K562 (cell line): Measurements from ENCODE around the gene NODAL.

Source experiments
- BACH1 ChIP-seq: fragments of 200-800 bp; sonication (Bioruptor generic); IDR thresholded peaks from 2 replicates; pipeline ENCODE4 v1.6.1; 2016; ENCODE audit warnings: missing genetic modification characterization, missing compliant biosample characterization
- JUND ChIP-seq, 2 experiments: IDR thresholded peaks; 2 replicates in 1 of 2; 3 replicates in 1 of 2; pipeline ENCODE4 v1.6.1; 2011; ENCODE audit warnings: borderline replicate concordance in 2 of 2, low read depth in 2 of 2, low read length in 2 of 2, improper control_type of control experiment in 1 of 2, missing biosample characterization in 1 of 2, missing genetic modification characterization in 1 of 2, missing genetic modification reagents in 1 of 2
- KDM5B ChIP-seq: fragments of 200-600 bp; sonication (generic); IDR thresholded peaks from 2 replicates; pipeline ENCODE4 v1.6.1; 2012; ENCODE audit warnings: low read depth, mild to moderate bottlenecking, moderate library complexity, low read length, control low read depth, inconsistent platforms; ENCODE audit not compliant: insufficient replicate concordance
- SREBF1 ChIP-seq: fragments of 150-350 bp; IDR thresholded peaks from 2 replicates; pipeline ENCODE4 v1.6.1; 2014; ENCODE audit warnings: antibody characterized with exemption, low read depth, low read length, borderline replicate concordance
- TF ChIP-seq, protein P1 (sequence below), 2 experiments: fragments of 450-650 bp; formaldehyde crosslinking in 1 of 2; IDR thresholded peaks; 2 replicates each; pipeline versions ENCODE4 v1.4.0 to v1.6.1; 2014 to 2020; ENCODE audit warnings: mild to moderate bottlenecking in 2 of 2, borderline replicate concordance in 1 of 2, low read depth in 1 of 2
- TF ChIP-seq, protein P2 (sequence below): sonication (generic); formaldehyde crosslinking; IDR thresholded peaks from 2 replicates; pipeline ENCODE4 v1.5.0; 2020; ENCODE audit warnings: missing genetic modification reagents
- TF ChIP-seq, protein P3 (sequence below): fragments of 250-450 bp; sonication (Bioruptor Pico); IDR thresholded peaks from 2 replicates; pipeline ENCODE4 v1.5.0; 2021; ENCODE audit warnings: mild to moderate bottlenecking, borderline replicate concordance
- TF ChIP-seq, protein P4 (sequence below), 2 experiments: IDR thresholded peaks; 2 replicates each; pipeline ENCODE4 v1.6.1; 2012; ENCODE audit warnings: improper control_type of control experiment in 2 of 2, low read depth in 2 of 2, low read length in 2 of 2, borderline replicate concordance in 1 of 2
- TF ChIP-seq, protein P5 (sequence below): fragments of 200-800 bp; sonication (Bioruptor generic); IDR thresholded peaks from 2 replicates; pipeline ENCODE4 v1.6.1; 2017; ENCODE audit warnings: missing genetic modification characterization, missing compliant biosample characterization
- TF ChIP-seq, protein P6 (sequence below): fragments of 450-650 bp; formaldehyde crosslinking; IDR thresholded peaks from 2 replicates; pipeline ENCODE4 v1.4.0; 2020; ENCODE audit warnings: mild to moderate bottlenecking, moderate library complexity

DNA sequence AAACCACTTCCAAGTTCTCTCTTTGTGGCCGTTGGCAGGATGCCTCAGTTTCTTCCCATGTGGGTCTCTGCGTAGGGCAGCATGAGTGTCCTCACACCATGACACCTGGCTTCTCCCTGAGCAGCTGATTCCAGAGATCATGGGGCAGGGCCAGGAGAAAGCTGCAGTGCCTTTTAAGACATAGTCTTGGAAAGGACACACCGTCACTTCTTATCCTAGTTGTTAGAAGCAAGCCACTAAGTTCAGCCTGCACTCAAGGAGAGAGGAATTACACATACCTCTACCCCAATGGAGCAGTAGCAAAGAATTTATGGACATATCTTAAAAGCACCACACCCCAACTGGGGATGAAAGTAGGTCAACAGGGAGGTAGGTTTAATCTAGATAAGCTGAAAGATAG is 16.4 kb downstream of the NODAL start:
- TF ChIP-seq, protein P1, sequence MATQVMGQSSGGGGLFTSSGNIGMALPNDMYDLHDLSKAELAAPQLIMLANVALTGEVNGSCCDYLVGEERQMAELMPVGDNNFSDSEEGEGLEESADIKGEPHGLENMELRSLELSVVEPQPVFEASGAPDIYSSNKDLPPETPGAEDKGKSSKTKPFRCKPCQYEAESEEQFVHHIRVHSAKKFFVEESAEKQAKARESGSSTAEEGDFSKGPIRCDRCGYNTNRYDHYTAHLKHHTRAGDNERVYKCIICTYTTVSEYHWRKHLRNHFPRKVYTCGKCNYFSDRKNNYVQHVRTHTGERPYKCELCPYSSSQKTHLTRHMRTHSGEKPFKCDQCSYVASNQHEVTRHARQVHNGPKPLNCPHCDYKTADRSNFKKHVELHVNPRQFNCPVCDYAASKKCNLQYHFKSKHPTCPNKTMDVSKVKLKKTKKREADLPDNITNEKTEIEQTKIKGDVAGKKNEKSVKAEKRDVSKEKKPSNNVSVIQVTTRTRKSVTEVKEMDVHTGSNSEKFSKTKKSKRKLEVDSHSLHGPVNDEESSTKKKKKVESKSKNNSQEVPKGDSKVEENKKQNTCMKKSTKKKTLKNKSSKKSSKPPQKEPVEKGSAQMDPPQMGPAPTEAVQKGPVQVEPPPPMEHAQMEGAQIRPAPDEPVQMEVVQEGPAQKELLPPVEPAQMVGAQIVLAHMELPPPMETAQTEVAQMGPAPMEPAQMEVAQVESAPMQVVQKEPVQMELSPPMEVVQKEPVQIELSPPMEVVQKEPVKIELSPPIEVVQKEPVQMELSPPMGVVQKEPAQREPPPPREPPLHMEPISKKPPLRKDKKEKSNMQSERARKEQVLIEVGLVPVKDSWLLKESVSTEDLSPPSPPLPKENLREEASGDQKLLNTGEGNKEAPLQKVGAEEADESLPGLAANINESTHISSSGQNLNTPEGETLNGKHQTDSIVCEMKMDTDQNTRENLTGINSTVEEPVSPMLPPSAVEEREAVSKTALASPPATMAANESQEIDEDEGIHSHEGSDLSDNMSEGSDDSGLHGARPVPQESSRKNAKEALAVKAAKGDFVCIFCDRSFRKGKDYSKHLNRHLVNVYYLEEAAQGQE (IDR thresholded peaks at IDR 0.05; ENCODE audit: borderline replicate concordance), result no peak
- TF ChIP-seq, protein P1 (CRISPR knock-in tag; IDR thresholded peaks at IDR 0.05; ENCODE audit: low read depth), result no peak
- TF ChIP-seq, protein P2, sequence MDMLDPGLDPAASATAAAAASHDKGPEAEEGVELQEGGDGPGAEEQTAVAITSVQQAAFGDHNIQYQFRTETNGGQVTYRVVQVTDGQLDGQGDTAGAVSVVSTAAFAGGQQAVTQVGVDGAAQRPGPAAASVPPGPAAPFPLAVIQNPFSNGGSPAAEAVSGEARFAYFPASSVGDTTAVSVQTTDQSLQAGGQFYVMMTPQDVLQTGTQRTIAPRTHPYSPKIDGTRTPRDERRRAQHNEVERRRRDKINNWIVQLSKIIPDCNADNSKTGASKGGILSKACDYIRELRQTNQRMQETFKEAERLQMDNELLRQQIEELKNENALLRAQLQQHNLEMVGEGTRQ, result no peak
- TF ChIP-seq, protein P3, sequence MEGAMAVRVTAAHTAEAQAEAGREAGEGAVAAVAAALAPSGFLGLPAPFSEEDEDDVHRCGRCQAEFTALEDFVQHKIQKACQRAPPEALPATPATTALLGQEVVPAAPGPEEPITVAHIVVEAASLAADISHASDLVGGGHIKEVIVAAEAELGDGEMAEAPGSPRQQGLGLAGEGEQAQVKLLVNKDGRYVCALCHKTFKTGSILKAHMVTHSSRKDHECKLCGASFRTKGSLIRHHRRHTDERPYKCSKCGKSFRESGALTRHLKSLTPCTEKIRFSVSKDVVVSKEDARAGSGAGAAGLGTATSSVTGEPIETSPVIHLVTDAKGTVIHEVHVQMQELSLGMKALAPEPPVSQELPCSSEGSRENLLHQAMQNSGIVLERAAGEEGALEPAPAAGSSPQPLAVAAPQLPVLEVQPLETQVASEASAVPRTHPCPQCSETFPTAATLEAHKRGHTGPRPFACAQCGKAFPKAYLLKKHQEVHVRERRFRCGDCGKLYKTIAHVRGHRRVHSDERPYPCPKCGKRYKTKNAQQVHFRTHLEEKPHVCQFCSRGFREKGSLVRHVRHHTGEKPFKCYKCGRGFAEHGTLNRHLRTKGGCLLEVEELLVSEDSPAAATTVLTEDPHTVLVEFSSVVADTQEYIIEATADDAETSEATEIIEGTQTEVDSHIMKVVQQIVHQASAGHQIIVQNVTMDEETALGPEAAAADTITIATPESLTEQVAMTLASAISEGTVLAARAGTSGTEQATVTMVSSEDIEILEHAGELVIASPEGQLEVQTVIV (CRISPR knock-in tag), result no peak
- TF ChIP-seq KDM5B, result no peak
- no peak for TF ChIP-seq BACH1 (tag)
- TF ChIP-seq, protein P4, sequence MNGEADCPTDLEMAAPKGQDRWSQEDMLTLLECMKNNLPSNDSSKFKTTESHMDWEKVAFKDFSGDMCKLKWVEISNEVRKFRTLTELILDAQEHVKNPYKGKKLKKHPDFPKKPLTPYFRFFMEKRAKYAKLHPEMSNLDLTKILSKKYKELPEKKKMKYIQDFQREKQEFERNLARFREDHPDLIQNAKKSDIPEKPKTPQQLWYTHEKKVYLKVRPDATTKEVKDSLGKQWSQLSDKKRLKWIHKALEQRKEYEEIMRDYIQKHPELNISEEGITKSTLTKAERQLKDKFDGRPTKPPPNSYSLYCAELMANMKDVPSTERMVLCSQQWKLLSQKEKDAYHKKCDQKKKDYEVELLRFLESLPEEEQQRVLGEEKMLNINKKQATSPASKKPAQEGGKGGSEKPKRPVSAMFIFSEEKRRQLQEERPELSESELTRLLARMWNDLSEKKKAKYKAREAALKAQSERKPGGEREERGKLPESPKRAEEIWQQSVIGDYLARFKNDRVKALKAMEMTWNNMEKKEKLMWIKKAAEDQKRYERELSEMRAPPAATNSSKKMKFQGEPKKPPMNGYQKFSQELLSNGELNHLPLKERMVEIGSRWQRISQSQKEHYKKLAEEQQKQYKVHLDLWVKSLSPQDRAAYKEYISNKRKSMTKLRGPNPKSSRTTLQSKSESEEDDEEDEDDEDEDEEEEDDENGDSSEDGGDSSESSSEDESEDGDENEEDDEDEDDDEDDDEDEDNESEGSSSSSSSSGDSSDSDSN (IDR thresholded peaks at IDR 0.05; ENCODE audit: borderline replicate concordance in 1 of 2, low read depth in 2 of 2, low read length in 2 of 2), result no peak
- TF ChIP-seq, protein P5, sequence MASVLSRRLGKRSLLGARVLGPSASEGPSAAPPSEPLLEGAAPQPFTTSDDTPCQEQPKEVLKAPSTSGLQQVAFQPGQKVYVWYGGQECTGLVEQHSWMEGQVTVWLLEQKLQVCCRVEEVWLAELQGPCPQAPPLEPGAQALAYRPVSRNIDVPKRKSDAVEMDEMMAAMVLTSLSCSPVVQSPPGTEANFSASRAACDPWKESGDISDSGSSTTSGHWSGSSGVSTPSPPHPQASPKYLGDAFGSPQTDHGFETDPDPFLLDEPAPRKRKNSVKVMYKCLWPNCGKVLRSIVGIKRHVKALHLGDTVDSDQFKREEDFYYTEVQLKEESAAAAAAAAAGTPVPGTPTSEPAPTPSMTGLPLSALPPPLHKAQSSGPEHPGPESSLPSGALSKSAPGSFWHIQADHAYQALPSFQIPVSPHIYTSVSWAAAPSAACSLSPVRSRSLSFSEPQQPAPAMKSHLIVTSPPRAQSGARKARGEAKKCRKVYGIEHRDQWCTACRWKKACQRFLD, result no peak
- TF ChIP-seq, protein P6, sequence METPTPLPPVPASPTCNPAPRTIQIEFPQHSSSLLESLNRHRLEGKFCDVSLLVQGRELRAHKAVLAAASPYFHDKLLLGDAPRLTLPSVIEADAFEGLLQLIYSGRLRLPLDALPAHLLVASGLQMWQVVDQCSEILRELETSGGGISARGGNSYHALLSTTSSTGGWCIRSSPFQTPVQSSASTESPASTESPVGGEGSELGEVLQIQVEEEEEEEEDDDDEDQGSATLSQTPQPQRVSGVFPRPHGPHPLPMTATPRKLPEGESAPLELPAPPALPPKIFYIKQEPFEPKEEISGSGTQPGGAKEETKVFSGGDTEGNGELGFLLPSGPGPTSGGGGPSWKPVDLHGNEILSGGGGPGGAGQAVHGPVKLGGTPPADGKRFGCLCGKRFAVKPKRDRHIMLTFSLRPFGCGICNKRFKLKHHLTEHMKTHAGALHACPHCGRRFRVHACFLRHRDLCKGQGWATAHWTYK (CRISPR knock-in tag), result no peak
- no peak for TF ChIP-seq JUND (IDR thresholded peaks at IDR 0.05; ENCODE audit: borderline replicate concordance, low read depth, low read length)
- TF ChIP-seq JUND (tag; IDR thresholded peaks at IDR 0.05; ENCODE audit: borderline replicate concordance, low read depth, low read length), result no peak
- no peak for TF ChIP-seq SREBF1
